Body of pancreas (tissue), 4 donors: ENCODE measurements around the gene NOC2L.

Experiments
- POLR2A ChIP-seq, 3 donors: fragments of 450-650 bp; IDR thresholded peaks; one replicate each; pipeline ENCODE4 v1.6.1; 2016; ENCODE audit warnings: antibody characterized with exemption in 3 of 3, mild to moderate bottlenecking in 2 of 3
- TF ChIP-seq, protein P1 (sequence below), 7 experiments: fragments of 450-650 bp in 4 of 7; fragments of 200-600 bp in 3 of 7; sonication (generic) in 3 of 7; IDR thresholded peaks; one replicate each; pipeline ENCODE4 v1.5.1; 2016 to 2019; ENCODE audit warnings: antibody characterized with exemption in 7 of 7

DNA sequence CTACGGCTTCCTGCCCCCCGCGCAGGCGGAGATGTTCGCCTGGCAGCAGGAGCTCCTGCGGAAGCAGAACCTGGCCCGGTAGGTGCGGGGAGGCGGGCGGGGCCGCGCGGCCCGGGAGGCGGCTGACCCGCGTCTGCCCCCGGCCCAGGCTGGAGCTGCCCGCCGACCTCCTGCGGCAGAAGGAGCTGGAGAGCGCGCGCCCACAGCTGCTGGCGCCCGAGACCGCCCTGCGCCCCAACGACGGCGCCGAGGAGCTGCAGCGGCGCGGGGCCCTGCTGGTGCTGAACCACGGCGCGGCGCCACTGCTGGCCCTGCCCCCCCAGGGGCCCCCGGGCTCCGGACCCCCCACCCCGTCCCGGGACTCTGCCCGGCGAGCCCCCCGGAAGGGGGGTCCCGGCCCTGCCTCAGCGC, 16.6 kb downstream of the NOC2L start:
- no peak for TF ChIP-seq POLR2A (IDR thresholded peaks at IDR 0.05)
- TF ChIP-seq, protein P1, sequence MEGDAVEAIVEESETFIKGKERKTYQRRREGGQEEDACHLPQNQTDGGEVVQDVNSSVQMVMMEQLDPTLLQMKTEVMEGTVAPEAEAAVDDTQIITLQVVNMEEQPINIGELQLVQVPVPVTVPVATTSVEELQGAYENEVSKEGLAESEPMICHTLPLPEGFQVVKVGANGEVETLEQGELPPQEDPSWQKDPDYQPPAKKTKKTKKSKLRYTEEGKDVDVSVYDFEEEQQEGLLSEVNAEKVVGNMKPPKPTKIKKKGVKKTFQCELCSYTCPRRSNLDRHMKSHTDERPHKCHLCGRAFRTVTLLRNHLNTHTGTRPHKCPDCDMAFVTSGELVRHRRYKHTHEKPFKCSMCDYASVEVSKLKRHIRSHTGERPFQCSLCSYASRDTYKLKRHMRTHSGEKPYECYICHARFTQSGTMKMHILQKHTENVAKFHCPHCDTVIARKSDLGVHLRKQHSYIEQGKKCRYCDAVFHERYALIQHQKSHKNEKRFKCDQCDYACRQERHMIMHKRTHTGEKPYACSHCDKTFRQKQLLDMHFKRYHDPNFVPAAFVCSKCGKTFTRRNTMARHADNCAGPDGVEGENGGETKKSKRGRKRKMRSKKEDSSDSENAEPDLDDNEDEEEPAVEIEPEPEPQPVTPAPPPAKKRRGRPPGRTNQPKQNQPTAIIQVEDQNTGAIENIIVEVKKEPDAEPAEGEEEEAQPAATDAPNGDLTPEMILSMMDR (IDR thresholded peaks at IDR 0.05) = no peak
